ENCODE results near the gene ZDHHC5. TPM values are rescaled to one million over a fixed set of nuclear protein-coding genes. Genes with fewer than 3 reads are reported as not detected.

Gene ZDHHC5
- total and polyA plus RNA-seq, 2 of the 13 experiments (the other 11 are each of a cell fraction or from before 2014, with no cell fraction given): 26.6 to 34.0 TPM

GRCh38 chr11:57667117-57667735 is 688 bp upstream of the ZDHHC5 start (continued):
- TF ChIP-seq ATM (IDR thresholded peaks at IDR 0.05; ENCODE audit: borderline replicate concordance) (no peak), ZNF18 (CRISPR knock-in tag; IDR thresholded peaks at IDR 0.05; ENCODE audit: insufficient replicate concordance) (no peak), ZNF678 (CRISPR knock-in tag; IDR thresholded peaks at IDR 0.05) (no peak), YEATS2 (CRISPR knock-in tag; IDR thresholded peaks at IDR 0.05; ENCODE audit: borderline replicate concordance) (no peak), PRPF4 (IDR thresholded peaks at IDR 0.05; ENCODE audit: low read depth, low read length, poor library complexity, severe bottlenecking) (peak; percentile 86), YY1 (IDR thresholded peaks at IDR 0.05; ENCODE audit: insufficient read depth, insufficient replicate concordance, low read depth, low read length) (no peak), ZNF749 (CRISPR knock-in tag; IDR thresholded peaks at IDR 0.05; ENCODE audit: borderline replicate concordance) (no peak), KDM3A (CRISPR knock-in tag; IDR thresholded peaks at IDR 0.05; ENCODE audit: low read depth) (no peak), ATF4 (CRISPR knock-in tag; IDR thresholded peaks at IDR 0.05) (no peak), ZNF556 (CRISPR knock-in tag; IDR thresholded peaks at IDR 0.05; ENCODE audit: borderline replicate concordance) (no peak), NR2C2 (CRISPR knock-in tag; IDR thresholded peaks at IDR 0.05; ENCODE audit: borderline replicate concordance) (no peak), ZNF256 (CRISPR knock-in tag; conservative IDR thresholded peaks at IDR 0.05) (0 out of 2 replicates have a peak, but pooled peaks have one; percentile 53), HBP1 (CRISPR knock-in tag; IDR thresholded peaks at IDR 0.05; ENCODE audit: low read depth) (0 out of 2 replicates have a peak, but pooled peaks have one; percentile 25), KDM2A (CRISPR knock-in tag; IDR thresholded peaks at IDR 0.05; ENCODE audit: borderline replicate concordance, low read depth) (peak; percentile 25; the same call in 1 of the 2 replicates), ZSCAN29 (CRISPR knock-in tag; conservative IDR thresholded peaks at IDR 0.05) (no peak), MBD4 (IDR thresholded peaks at IDR 0.05; ENCODE audit: borderline replicate concordance, low read length) (no peak), ZNF746 (CRISPR knock-in tag; IDR thresholded peaks at IDR 0.05) (0 out of 2 replicates have a peak, but pooled peaks have one; percentile 38), GABPA (IDR thresholded peaks at IDR 0.05; ENCODE audit: low read depth, low read length) (peak; percentile 47; the same call in 1 of the 2 replicates), GABPA (CRISPR knock-in tag; IDR thresholded peaks at IDR 0.05; ENCODE audit: low read depth) (peak; percentile 84), ZNF367 (CRISPR knock-in tag; IDR thresholded peaks at IDR 0.05; ENCODE audit: borderline replicate concordance) (0 out of 2 replicates have a peak, but pooled peaks have one; percentile 64), CHD2 (IDR thresholded peaks at IDR 0.05; ENCODE audit: low read depth, low read length) (0 out of 2 replicates have a peak, but pooled peaks have one; percentile 11), HOXD1 (CRISPR knock-in tag; IDR thresholded peaks at IDR 0.05) (0 out of 2 replicates have a peak, but pooled peaks have one; percentile 34), ZNF280B (CRISPR knock-in tag; IDR thresholded peaks at IDR 0.05; ENCODE audit: borderline replicate concordance) (peak; percentile 71; the same call in 1 of the 2 replicates)
